ENCODE results near the gene IWS1. TPM values are rescaled to one million over a fixed set of nuclear protein-coding genes. Genes with fewer than 3 reads are reported as not detected.

Gene IWS1
- total RNA-seq, 1 experiment from 2014 or later: 48.9 TPM

DNA sequence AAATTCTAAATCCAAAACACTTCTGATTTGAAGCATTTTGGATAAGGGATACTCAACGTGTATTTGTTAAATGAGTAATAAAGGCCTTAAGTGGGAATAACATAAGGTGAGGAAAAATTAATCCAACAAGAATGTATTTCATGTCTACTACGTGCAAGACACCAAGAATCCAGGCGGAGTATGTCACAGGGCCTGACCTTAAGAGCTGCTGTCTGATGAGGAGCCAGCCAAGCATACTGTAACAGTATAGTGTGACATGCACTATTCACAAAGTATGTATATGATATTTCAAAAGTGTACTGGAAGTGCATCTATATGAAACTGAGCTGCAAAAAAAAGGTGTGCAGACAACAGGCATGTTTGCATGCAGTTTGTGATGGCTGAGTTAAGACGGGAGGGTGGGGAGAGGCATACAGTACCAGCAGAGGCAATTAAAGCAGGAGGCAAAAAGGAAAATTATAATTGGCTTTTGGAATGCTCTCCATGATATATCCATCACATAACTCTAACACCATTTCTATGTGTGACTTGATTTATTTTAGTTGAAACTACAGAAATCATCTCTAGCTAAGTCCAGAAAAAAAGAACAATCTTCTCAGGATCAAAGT is 18.2 kb downstream of the IWS1 start:
- Mint-ChIP-seq H3K9me3 (ENCODE audit: low read depth, unreplicated experiment) (no peaks in the 10 kb centered on the region), H3K36me3 (ENCODE audit: insufficient read depth, unreplicated experiment) (peaks cover 27% of the 10 kb centered on the region), H3K27me3 (ENCODE audit: unreplicated experiment) (no peaks in the 10 kb centered on the region), H3K27ac (ENCODE audit: unreplicated experiment) (peak overlapping the region; percentile 72), H3K4me1 (ENCODE audit: low read depth, unreplicated experiment) (peaks cover 36% of the 10 kb centered on the region), H3K4me3 (ENCODE audit: low read depth, unreplicated experiment) (no peak overlapping the region)
- TF ChIP-seq, protein P1, sequence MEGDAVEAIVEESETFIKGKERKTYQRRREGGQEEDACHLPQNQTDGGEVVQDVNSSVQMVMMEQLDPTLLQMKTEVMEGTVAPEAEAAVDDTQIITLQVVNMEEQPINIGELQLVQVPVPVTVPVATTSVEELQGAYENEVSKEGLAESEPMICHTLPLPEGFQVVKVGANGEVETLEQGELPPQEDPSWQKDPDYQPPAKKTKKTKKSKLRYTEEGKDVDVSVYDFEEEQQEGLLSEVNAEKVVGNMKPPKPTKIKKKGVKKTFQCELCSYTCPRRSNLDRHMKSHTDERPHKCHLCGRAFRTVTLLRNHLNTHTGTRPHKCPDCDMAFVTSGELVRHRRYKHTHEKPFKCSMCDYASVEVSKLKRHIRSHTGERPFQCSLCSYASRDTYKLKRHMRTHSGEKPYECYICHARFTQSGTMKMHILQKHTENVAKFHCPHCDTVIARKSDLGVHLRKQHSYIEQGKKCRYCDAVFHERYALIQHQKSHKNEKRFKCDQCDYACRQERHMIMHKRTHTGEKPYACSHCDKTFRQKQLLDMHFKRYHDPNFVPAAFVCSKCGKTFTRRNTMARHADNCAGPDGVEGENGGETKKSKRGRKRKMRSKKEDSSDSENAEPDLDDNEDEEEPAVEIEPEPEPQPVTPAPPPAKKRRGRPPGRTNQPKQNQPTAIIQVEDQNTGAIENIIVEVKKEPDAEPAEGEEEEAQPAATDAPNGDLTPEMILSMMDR (IDR thresholded peaks at IDR 0.05; ENCODE audit: unreplicated experiment): no peak
- intact Hi-C loops (cut with micrococcal nuclease; ENCODE audit: unreplicated experiment): no loop called here
- CTCF ChIA-PET: interaction anchor here (0.5 kb wide), 2 partner anchors 10 to 30 kb away, joined by 3 to 4 read pairs; no protein-coding TSS in a partner anchor
- no TSS peak for BruUV-seq (replicated peaks)
- no peak for DNase-seq

GRCh38 chr2:127506510-127506909 is 19.8 kb downstream of the IWS1 start:
- intact Hi-C loops (cut with micrococcal nuclease; ENCODE audit: unreplicated experiment): no loop called here
- no TSS peak for BruUV-seq (replicated peaks)
- H3K9me3 Mint-ChIP-seq (ENCODE audit: low read depth, unreplicated experiment): no peaks in the 10 kb centered on the region
- no peak overlapping the region for H3K27ac Mint-ChIP-seq (ENCODE audit: unreplicated experiment)
- H3K36me3 Mint-ChIP-seq (ENCODE audit: insufficient read depth, unreplicated experiment): peaks cover 42% of the 10 kb centered on the region
- peaks cover 28% of the 10 kb centered on the region for H3K4me1 Mint-ChIP-seq (ENCODE audit: low read depth, unreplicated experiment)
- DNase-seq: no peak
- no peak overlapping the region for H3K4me3 Mint-ChIP-seq (ENCODE audit: low read depth, unreplicated experiment)
- H3K27me3 Mint-ChIP-seq (ENCODE audit: unreplicated experiment): no peaks in the 10 kb centered on the region
- TF ChIP-seq, protein P1 (IDR thresholded peaks at IDR 0.05; ENCODE audit: unreplicated experiment): no peak
- CTCF ChIA-PET: interaction anchor here (0.5 kb wide), 1 partner anchor 13 kb away, joined by 5 read pairs; no protein-coding TSS in a partner anchor

DNA sequence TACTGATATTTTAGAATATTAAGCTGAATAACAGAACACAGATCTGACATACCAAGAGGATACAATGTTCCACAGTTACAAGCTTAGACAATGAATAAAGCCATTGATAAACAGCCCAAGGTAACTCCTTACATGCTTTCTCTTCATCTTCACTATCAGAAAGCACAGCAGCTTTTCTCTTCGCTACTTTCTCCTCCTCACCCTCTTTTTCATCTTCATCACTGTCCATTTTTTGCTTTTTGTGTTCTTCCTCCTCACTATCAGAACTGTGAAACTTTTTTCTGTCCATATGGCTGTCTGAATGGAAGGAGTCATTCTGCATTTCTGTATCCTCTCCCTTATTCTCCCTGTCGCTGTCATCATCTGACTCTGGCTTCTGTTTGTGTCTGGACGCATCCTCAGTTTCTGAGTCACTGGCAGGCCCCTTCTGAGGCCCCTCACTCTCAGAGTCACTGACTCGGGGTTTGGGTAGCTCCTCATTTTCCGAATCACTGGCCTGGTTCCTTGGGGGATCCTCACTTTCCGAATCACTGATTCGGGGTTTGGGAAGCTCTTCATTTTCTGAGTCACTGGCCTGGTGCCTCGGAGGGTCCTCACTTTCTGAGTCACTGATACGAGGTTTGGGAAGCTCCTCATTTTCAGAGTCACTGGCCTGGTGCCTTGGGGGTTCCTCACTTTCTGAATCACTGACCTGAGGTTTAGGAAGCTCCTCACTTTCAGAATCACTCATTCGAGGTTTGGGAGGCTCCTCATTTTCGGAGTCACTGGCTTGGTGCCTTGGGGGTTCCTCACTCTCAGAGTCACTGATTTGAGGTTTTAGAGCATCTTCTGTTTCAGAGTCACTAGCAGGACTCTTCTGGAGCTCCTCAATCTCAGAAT is 21.5 kb downstream of the IWS1 start:
- Mint-ChIP-seq H3K4me3 (ENCODE audit: low read depth, unreplicated experiment) (no peak overlapping the region), H3K27me3 (ENCODE audit: unreplicated experiment) (no peaks in the 10 kb centered on the region), H3K36me3 (ENCODE audit: insufficient read depth, unreplicated experiment) (peaks cover 50% of the 10 kb centered on the region), H3K4me1 (ENCODE audit: low read depth, unreplicated experiment) (peaks cover 15% of the 10 kb centered on the region), H3K9me3 (ENCODE audit: low read depth, unreplicated experiment) (no peaks in the 10 kb centered on the region), H3K27ac (ENCODE audit: unreplicated experiment) (no peak overlapping the region)
- DNase-seq: no peak
- TSS peak; percentile 96 for BruUV-seq (replicated peaks)
- CTCF ChIA-PET: no interaction called here
- TF ChIP-seq, protein P1 (IDR thresholded peaks at IDR 0.05; ENCODE audit: unreplicated experiment): no peak
- intact Hi-C loops (cut with micrococcal nuclease; ENCODE audit: unreplicated experiment): no loop called here

DNA sequence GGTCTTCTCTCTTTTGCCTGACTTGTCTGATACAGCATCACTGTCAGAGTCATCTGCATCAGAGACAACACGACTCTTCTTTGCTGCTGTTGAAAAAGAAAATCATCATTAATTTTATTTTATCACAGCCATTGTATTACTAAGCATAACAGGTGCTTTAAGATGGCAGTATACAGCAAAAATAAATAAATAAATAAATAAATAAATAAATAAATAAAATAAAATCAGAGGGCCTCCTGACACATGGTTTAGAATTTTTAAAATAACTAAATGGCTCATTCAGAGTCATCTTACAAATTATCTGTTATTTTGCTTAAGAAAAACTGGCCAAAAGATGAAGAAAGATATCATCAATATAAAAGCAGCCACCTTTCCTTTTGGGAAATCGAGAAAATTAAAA is 22.8 kb downstream of the IWS1 start:
- DNase-seq: no peak
- Mint-ChIP-seq H3K4me1 (ENCODE audit: low read depth, unreplicated experiment) (peaks cover 8% of the 10 kb centered on the region), H3K27ac (ENCODE audit: unreplicated experiment) (peak overlapping the region; percentile 46), H3K4me3 (ENCODE audit: low read depth, unreplicated experiment) (no peak overlapping the region), H3K27me3 (ENCODE audit: unreplicated experiment) (no peaks in the 10 kb centered on the region), H3K36me3 (ENCODE audit: insufficient read depth, unreplicated experiment) (peaks cover 62% of the 10 kb centered on the region), H3K9me3 (ENCODE audit: low read depth, unreplicated experiment) (no peaks in the 10 kb centered on the region)
- TF ChIP-seq, protein P1 (IDR thresholded peaks at IDR 0.05; ENCODE audit: unreplicated experiment): no peak
- intact Hi-C loops (cut with micrococcal nuclease; ENCODE audit: unreplicated experiment): no loop called here
- CTCF ChIA-PET: no interaction called here
- BruUV-seq (replicated peaks): no TSS peak

All from Calu3 (cell line).